ES-I3 (cell line): ENCODE data around the gene DACT2.

Experiments
- H3K36me3 ChIP-seq: 2 replicates; pipeline ENCODE4 v1.6.1; 2013; ENCODE audit warnings: mild to moderate bottlenecking, low read length, control low read depth, moderate library complexity; ENCODE audit not compliant: insufficient read depth
- H3K4me1 ChIP-seq: 2 replicates; pipeline ENCODE4 v1.6.1; 2013; ENCODE audit warnings: mild to moderate bottlenecking, control low read depth, low read length; ENCODE audit not compliant: insufficient read depth
- H3K9ac ChIP-seq: 2 replicates; pipeline ENCODE4 v1.6.1; 2013; ENCODE audit warnings: low read depth, mild to moderate bottlenecking, low read length, moderate library complexity
- H3K9me3 ChIP-seq: 2 replicates; pipeline ENCODE4 v1.6.1; 2013; ENCODE audit warnings: mild to moderate bottlenecking, low read length, moderate library complexity; ENCODE audit not compliant: control insufficient read depth, insufficient read depth

Gene DACT2

DNA sequence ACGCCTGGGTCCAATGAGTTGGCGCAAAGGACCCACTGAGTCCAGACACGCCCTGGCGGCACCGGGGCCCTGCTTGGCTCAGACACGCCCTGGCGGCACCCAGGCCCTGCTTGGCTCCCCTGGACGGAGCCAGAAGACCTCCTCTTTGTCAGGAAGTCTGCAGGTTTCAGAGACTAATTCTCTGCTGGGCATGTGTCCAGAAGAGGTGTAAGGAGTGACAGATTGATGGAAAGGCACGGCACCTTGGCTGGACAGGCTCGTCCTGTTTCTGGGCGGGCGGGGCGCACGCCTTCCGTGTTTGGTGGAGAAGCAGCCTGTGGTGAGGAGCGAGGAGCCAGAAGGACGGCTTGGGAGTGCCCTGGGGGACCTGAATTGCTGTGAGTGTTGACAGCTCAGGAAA is 23.1 kb upstream of the DACT2 start:
- no peaks in the 10 kb centered on the region for H3K36me3 ChIP-seq
- H3K9ac ChIP-seq, result no peak overlapping the region
- H3K4me1 ChIP-seq, result no peaks in the 10 kb centered on the region
- no peaks in the 10 kb centered on the region for H3K9me3 ChIP-seq

DNA sequence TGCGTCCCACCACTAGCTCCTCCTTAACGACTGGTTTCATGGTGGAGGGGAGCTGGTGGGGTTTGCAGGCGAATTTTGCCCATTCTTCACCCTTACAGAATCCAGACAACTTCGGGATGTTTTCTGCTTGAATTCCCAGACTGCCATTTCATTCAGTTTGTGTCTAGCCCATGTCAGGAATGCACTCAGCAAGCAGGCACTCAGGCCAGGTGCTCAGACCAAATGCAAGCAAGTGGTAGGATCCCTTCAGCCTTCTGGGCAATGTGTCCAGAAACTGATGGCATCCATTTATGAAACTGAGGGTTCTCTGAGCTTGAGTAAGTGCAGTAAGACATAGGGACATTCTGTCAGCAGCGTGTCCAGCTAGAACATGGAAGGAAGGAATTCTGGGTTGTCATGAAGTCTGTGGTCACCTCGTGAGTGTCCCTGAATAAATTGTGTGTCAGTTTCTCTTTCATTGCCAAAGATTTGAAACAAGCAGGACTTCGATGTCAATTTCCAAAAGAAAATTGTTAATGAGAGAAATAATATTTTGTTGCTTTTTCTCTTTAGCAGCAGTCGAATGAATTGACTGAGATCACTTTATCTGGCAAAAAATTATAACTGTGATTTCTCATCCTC is 21.8 kb upstream of the DACT2 start:
- no peaks in the 10 kb centered on the region for H3K36me3 ChIP-seq
- H3K4me1 ChIP-seq, result no peaks in the 10 kb centered on the region
- H3K9ac ChIP-seq, result no peak overlapping the region
- H3K9me3 ChIP-seq, result no peaks in the 10 kb centered on the region

DNA sequence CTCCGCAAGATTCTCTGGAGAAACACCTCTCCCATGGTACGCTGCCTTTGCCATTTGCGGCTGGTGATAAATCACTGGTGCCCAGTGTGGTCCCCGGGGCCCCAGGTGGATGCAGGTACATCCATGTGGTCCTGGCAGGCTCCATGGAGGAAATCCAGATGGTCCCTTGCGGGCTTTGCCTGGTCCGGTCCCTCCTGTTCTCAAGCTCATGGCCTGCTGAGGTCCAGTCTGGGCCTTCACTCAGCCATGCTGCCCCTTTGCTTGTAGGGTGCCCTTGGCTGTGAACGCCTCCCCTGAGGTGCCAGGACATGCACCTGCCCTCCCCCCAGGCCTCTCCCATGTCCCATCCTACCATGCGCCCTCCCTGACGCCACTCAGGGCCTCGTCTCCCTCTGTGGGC is 21.2 kb upstream of the DACT2 start:
- Histone ChIP-seq H3K9me3 (no peaks in the 10 kb centered on the region), H3K4me1 (no peaks in the 10 kb centered on the region), H3K9ac (no peak overlapping the region), H3K36me3 (no peaks in the 10 kb centered on the region)

DNA sequence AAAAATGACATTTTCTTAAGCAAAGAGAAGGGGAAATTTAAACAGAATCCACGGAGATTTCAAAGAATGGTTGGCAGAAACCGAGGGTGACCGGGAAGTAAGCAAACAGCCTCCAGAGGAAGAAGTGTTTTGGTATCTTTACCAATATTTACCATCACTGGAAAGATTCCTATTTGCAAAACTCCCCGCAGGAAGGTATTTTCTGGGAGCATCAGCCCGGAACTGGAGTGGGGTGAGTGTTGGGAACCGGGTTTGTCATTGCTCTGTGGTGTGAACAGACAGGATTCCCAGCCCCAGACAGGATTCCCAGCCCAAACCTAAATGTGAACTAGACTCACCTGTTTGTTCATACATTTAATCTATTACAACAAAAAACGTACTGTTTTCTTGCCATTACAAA is 19.2 kb upstream of the DACT2 start:
- no peaks in the 10 kb centered on the region for H3K36me3 ChIP-seq
- H3K9me3 ChIP-seq, result no peaks in the 10 kb centered on the region
- H3K9ac ChIP-seq, result no peak overlapping the region
- no peaks in the 10 kb centered on the region for H3K4me1 ChIP-seq

DNA sequence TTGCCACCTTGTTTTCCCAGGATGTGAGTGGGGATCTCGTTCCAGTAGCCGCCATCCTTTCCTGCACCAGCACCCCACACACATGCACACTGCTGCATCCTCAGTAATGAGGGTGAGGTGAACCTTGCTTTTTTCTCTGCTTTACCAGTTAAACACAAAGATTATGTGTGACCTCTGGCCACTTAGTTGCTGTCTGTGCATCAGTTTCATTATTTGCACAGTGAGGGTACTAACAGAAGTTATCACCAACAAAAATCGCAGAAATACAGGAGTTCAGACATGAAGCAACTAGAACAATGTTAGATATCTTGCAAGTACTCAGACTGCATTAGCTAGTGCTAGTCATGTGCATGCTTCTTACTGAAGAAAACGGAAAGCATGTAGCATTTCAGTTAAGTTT is 17.4 kb upstream of the DACT2 start:
- Histone ChIP-seq H3K36me3 (no peaks in the 10 kb centered on the region), H3K9ac (no peak overlapping the region), H3K4me1 (0 out of 2 replicates have a peak, but pooled peaks cover 5% of the 10 kb centered on the region), H3K9me3 (no peaks in the 10 kb centered on the region)

DNA sequence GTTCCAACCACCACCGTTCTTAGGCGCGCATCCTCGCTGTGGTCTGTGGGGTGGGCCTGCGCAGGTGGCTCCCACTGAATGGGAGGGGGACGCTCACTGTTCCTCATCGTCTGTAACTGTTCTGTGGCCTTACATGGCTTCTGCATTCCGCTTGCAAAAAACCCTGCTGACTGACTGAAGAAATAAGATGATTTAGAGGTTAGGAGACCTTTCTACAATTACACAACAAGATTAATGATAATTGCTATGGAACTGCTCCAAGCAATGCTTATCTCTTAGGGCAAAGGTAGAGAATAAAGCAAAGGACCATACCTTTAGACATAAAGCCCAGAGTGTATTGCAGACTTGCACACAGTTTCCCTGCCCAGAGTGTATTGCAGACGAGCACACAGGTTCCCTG is 14.4 kb upstream of the DACT2 start:
- Histone ChIP-seq H3K9me3 (no peaks in the 10 kb centered on the region), H3K36me3 (no peaks in the 10 kb centered on the region), H3K4me1 (0 out of 2 replicates have a peak, but pooled peaks cover 5% of the 10 kb centered on the region), H3K9ac (no peak overlapping the region)

DNA sequence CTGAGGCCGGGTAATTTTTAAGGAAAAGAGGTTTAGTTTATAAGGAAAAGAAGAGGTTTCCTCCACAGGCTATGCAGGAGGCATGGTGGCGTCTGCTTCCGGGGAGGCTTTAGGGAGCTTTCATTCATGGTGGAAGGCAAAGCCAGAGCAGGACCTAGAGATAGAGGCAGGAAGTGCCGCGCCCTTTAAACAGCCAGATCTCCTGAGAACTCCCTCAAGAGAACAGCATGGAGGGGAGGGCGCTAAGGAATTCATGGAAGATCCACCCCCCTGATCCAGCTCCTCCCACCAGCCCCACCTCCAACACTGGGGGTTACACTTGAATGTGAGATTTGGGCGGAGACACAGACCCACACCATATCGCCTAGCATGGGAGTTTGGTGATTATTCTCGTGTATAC is 13.9 kb upstream of the DACT2 start:
- H3K4me1 ChIP-seq, result 0 out of 2 replicates have a peak, but pooled peaks cover 5% of the 10 kb centered on the region
- H3K36me3 ChIP-seq, result no peaks in the 10 kb centered on the region
- H3K9me3 ChIP-seq, result no peaks in the 10 kb centered on the region
- H3K9ac ChIP-seq, result peak overlapping the region; percentile 39; the same call in 1 of the 2 replicates

DNA sequence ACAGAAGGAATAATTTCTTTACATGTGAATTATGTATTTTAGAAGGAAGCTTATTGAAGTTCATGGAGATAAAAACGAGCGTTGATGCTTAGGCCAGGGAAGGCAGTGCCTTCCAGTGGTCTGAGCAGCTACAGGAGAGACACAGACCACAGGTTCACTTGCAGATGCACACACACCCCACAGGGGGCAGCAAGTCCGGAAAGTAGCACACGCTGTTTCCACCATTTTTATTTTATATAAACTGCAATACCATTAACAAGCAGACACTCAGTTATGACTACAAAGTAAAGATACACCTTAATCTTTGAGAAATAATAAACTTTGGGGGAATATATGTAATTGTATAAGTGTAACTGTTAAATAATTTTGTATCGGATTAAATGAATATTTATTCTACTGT is 13.5 kb upstream of the DACT2 start:
- no peaks in the 10 kb centered on the region for H3K9me3 ChIP-seq
- H3K9ac ChIP-seq, result peak overlapping the region; percentile 39; the same call in 1 of the 2 replicates
- H3K4me1 ChIP-seq, result 0 out of 2 replicates have a peak, but pooled peaks cover 5% of the 10 kb centered on the region
- no peaks in the 10 kb centered on the region for H3K36me3 ChIP-seq

DNA sequence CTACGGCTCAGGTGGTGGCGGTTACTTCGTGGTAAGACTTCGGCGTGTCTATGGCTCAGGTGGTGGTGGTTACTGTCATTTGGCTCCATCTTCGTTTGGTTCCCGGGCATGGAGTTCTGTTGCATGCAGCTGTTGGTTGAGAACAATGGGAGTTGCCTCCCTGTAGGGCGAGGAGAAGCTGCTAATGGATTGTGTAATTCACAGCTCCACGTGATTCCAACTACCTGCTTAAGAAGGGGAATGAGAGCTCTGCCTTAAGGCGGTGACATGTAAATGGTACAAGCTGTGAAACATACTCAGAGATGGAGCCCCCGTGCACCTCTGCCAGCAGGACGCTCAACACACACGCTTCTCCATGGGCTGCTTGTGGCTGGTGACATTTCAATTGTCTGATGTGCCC is 12.4 kb upstream of the DACT2 start:
- no peaks in the 10 kb centered on the region for H3K36me3 ChIP-seq
- H3K4me1 ChIP-seq, result peaks cover 6% of the 10 kb centered on the region; the same call in 1 of the 2 replicates
- no peak overlapping the region; the same call in 1 of the 2 replicates for H3K9ac ChIP-seq
- no peaks in the 10 kb centered on the region for H3K9me3 ChIP-seq

DNA sequence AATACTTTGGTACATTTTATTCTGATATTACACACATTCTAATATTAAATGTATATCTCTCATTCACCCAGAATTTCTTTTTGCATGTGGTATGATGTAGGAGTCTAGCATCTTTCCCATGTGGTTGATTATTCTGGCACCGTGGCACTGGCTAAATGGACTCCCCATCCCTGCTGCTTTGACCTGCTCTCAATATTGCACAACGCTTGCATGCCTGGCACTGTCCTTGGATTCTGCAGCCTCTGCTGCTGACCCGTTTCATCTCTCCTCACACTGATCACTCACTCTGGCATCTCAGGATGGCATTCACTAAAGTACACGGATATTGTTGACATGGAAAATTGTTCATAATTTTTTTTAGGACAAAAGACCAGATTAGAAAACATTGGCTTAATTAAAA is 11.5 kb upstream of the DACT2 start:
- Histone ChIP-seq H3K9ac (no peak overlapping the region), H3K9me3 (no peaks in the 10 kb centered on the region), H3K36me3 (no peaks in the 10 kb centered on the region), H3K4me1 (peaks cover 15% of the 10 kb centered on the region)

DNA sequence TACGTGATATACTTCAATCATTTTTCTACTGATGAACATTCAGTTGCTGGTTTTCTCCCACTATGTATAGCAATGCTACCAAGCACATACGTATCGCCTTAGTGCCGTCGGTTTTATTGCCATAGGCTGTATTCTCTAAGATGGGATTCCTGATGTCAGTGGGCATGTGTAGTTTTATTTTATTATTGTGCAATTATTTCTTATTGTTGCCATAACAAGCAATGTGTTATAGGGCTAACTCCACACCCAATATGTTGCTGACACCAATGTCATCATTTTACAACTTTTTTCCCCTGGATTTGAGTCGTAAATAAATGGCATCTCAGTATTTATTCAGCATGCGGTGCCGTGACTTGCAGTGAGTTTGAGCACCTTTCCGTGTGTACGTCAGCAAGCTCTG is 10.8 kb upstream of the DACT2 start:
- Histone ChIP-seq H3K36me3 (no peaks in the 10 kb centered on the region), H3K9ac (no peak overlapping the region), H3K4me1 (peaks cover 18% of the 10 kb centered on the region), H3K9me3 (no peaks in the 10 kb centered on the region)

DNA sequence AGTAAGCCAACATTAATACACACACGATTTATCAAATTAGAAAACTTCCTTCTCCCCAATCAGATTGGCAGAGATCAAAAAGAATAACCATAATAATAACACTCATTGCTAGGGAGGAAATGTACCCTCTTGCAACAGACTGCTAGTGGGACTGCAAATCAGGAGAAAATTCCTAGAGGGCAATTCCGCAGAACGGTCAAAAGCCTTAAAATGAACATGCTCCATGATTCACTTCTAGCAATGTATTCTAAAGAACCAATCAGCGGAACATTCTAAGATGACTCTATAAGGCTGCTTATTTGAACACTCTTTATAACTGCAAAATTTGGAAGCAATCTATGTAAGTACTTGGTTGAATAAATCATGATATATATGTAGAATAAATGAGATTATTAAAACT is 8.5 kb upstream of the DACT2 start:
- Histone ChIP-seq H3K36me3 (no peaks in the 10 kb centered on the region), H3K4me1 (peaks cover 18% of the 10 kb centered on the region), H3K9me3 (no peaks in the 10 kb centered on the region), H3K9ac (no peak overlapping the region)

DNA sequence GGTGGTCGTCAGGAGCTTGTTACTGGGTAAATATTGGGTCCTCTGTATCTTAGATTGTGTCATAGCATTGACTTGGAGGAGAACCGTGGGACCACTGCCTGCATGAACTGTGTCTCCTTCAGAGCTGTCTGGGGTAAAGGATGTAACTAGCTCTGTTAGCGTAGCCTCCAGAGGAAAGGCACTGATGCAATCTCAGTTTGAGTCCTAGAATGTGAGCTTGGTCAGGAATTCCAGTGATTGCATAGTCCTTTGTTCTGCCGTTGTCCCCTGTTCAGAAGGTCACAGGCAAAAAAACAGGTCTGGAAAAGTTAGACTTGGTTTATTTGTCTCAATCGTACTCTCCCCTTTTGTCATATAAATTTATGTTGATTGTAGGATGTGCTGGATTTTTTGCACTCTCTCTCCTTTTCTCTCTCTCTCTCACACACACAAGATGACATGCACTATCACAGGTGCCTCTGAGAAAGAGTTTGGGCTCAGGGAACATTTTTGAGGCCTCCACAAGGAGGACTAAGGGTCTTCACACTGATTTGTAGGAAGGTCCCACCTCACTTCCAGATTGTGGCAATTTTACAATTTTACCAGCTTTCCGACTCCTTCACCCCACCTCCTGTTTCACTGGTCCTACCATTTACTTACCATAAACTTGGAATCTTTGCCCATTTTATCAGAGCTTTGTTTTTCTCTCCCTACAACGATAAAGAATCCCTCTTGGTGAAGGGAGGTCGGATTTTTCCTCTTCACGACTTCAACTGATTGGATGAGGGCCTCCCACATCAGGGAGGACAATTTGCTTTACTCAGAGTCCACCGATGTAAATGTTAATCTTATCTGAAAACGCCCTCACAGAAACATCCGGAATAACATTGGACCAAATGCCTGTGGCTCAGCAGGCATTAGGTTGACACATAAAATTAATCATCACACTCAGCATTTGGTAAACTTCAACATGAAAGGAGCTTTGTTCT is 7.0 kb upstream of the DACT2 start:
- H3K9ac ChIP-seq, result no peak overlapping the region
- H3K4me1 ChIP-seq, result peaks cover 13% of the 10 kb centered on the region
- no peaks in the 10 kb centered on the region for H3K9me3 ChIP-seq
- no peaks in the 10 kb centered on the region for H3K36me3 ChIP-seq

DNA sequence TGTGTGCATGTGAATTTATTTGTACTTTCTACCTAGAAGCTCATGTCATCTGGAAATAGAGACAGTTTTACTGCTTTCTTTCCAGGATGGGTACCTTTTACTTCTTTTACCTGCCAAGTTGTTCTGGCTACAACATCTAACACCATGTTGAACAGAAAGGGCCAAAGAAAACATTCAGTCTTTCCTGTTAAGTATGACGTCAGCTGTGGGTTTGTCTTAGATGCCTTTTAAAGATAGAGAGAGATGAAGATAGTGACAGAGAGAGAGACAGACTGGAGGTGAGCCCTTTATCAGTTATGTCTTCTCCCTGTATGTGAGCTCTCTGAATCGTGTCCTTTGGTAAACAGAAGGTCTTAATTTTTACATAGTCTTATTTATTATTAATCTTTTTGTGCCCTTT is 3.4 kb upstream of the DACT2 start:
- no peak overlapping the region for H3K9ac ChIP-seq
- H3K4me1 ChIP-seq, result peaks cover 13% of the 10 kb centered on the region
- 0 out of 2 replicates have a peak, but pooled peaks cover 7% of the 10 kb centered on the region for H3K9me3 ChIP-seq
- H3K36me3 ChIP-seq, result no peaks in the 10 kb centered on the region

DNA sequence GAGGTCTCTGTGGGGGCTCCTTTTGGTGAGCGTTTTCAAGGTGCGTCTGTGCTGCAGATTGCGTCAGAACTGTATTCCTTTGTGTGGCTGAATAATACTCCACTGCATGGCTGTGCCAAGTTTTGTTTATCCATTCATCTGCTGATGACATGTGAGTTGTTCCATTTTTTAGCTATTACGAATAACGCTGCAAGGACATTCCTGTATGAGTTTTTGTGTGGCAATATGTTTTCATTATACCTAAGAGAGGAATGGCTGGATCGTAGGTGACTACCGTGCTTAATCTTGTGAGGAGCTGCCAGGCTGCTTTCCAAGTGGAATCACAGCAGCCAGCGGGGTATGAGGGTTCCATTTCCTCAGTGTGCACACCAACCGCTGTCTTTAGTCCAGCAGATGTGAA is 1.1 kb upstream of the DACT2 start:
- Histone ChIP-seq H3K4me1 (no peaks in the 10 kb centered on the region), H3K9ac (no peak overlapping the region), H3K36me3 (no peaks in the 10 kb centered on the region), H3K9me3 (0 out of 2 replicates have a peak, but pooled peaks cover 7% of the 10 kb centered on the region)
